KG1 (cell line): ENCODE data around the gene HASPIN.
"Not testable (repeated sequence)": the region's sequence is repeated elsewhere in the genome, so short reads cannot be mapped to it uniquely, and the experiment has no call there.

Experiments
- DNase-seq: peaks from one replicate; lab custom pipeline; 2025; lab: John Stamatoyannopoulos, UW

The HASPIN gene

DNA sequence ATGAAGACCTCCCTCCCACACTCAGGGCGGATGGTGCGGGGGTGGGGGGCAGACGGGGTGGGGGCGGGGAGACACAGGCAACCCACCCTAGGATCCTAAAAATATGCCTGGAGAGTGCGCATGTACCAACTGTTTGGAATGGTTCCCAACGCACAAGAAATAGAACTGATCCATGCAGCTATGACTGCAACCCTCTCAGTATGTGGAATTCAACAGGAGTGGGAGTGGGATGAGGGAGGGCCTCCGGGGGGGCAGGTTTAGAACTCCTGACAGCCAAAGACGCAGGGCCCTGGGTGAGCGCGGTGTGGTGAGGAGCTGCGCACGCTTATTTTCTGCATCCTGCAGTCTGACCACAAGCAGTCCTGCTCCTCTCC, 26.6 kb upstream of the HASPIN start:
- no peak for DNase-seq

DNA sequence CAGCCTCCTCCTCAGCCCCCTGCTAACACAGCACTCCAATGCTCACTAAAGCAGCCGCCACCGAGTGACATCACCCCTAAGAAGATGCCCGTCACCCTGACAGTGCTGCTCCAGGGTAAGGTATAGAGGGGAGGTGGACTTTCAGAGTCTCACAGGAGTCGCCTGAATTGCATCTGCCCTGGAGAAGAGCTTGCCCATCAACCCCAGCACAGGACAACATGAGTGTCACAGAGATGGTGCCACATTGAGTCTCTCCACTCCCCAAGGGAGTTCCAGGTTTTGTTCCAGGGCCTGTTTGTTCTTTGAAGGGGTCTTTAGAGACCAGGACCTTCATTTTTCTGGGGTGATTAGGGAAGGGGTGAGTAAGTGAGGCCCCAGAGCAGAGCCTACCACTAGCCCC, 25.6 kb upstream of the HASPIN start:
- no peak for DNase-seq

DNA sequence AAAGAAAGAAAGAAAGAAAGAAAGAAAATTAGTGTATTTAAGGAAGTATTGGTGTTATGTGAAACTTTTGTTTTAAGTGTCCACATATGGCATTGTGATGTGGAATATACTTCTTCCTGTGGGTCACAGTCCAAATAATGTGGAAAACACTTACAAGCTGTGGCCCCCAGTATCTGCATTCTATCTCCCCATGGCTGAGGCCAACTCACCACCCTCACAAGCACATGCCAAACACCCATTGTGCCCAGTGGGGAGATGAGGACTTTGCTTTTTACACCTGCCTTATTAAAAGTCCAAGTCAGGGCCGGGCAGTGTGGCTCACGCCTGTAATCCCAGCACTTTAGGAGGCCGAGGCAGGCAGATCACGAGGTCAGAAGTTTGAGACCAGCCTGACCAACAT, 23.8 kb upstream of the HASPIN start:
- no peak for DNase-seq

DNA sequence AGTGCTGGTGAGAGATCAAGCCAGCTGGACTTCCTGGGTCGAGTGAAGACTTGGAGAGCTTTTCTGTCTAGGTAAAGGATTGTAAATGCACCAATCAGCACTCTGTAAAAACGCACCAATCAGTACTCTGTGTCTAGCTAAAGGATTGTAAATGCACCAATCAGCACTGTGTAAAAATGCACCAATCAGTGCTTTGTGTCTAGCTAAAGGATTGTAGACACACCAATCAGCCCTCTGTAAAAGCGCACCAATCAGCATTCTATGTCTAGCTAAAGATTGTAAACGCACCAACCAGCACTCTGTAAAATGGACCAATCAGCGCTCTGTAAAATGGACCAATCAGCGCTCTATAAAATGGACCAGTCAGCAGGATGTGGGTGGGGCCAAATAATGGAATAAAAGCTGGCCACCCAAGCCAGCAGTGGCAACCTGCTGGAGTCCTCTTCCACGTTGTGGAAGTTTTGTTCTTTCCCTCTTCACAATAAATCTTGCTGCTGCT, 21.6 kb upstream of the HASPIN start:
- not testable (repeated sequence) for DNase-seq

DNA sequence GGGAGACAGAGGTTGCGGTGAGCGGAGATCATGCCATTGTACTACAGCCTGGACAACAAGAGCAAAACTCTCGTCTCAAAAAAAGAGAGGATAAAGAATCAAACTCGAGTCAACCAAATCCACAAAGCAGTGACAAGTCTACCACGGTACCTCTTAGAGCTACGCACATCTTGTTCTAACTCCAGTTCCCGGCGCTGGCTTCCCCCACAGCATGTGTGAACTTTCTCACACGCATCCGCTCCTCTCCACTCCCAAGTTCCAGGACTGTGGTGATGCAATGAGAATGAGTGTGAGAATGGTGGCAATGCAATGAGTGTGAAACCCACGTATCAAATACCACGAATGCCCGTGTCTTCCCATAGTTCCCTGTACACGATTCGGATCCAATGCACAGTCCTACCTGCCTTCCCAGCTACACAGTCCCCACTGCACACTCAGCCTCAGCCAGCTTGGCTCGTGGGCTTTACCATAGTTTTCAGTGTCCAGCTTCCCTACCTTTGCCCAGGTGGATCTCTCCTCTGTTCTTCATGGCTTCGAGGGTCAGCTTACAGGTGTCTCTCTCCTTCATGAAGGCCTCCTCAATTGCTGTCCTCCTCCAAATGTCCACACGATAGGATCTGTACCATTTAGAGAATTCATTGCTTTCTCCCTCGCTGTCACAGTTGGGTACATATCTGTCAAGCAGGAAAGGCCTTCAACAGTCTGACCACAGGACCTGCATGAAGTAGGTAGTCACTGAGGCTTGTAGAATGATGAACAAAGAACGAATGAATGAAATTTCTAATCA, 18.6 kb upstream of the HASPIN start:
- no peak for DNase-seq

DNA sequence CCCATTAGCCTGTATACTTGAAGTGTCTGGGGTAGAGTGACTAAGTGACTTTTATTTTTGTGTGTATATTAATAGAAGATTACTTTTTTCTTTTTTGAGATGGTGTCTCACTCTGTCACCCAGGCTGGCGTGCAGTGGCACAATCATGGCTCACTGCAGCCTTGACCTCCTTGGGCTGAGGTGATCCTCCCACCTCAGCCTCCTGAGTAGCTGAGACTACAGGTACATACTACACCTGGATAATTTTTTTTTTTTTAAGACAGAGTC, 18.1 kb upstream of the HASPIN start:
- DNase-seq = not testable (repeated sequence)

DNA sequence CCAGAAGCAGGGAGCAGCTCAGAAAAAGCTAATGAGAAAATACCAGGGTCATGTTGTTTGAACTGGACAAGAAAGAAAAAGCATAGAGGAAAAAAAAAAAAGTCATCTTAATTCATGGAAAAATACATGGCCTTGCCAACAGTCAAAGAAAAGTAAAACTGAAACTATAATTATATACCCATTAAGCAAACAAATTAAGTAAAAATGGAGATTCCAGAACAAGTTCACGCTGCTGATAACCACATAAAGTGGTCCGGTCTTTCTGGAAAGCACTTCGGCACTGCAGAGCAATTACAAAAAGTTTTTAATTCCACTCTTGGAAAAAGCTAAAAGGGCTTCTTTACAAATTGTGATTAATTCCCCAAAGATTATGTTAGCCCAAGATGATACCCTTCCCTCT, 15.3 kb upstream of the HASPIN start:
- no peak for DNase-seq

DNA sequence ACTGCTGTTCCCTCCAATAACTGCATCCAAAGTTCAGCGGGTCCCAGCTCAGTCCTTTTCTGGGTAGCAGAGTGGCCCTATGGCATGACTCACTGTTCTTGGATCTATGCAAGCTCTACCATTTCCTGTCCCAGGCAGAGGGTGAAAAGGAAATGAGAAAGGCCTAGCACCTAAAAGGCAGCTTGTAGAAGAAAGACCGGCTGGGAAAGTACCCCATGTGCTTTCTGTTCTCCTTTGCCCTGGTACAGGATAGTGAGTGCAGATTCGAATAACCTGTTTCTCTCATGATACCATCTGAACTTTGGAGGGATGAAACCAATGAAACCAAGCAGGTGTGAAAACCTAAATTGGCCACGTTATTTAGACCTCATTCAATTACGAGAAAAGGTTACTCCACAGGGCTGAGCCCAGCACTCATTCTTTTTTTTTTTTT, 12.7 kb upstream of the HASPIN start:
- no peak for DNase-seq

DNA sequence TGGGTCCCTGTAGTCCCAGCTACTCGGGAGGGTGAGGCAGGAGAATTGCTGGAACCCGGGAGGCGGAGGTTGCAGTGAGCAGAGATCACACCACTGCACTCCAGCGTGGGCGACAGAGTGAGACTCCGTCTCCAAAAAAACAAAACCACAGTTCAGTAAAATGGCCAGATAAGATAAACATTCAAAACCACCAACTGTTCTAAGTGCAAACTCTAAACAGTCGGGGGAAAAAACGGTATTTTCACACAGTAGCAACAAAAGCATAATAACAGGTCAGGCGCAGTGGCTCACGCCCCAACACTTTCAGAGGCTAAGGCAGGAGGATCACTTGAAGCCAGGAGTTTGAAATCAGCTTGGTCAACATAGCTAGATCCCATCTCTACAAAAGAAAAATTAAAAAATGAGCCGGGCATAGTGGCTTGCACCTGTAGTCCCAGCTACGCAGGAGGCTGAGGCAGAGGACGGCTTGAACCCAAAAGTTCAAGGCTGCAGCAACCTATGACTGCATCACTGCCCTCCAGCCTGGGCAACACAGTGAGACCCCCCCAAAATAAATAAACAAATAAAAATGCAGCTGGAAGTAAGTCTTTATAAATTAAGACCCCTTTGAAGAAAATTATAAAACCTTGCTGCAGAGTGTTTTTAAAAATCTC, 10.8 kb upstream of the HASPIN start:
- DNase-seq = no peak

DNA sequence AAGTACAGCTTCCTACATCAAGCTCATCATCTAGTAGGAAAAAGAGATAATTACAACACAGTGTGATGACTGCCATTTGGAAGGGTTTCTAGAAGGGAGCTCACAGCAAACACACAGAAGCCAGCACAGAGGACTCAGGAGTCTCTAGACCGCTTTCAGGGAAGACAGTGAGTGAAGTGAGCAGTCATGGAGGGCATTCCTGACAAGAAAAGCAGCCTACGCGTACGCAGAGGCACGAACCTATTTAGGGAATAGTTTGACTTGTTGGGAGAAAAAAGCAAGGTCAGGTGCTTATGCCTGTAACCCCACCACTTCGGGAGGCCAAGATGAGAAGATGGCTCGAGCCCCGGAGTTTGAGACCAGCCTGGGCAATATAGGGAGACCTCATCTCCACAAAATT, 8.4 kb upstream of the HASPIN start:
- DNase-seq = no peak

DNA sequence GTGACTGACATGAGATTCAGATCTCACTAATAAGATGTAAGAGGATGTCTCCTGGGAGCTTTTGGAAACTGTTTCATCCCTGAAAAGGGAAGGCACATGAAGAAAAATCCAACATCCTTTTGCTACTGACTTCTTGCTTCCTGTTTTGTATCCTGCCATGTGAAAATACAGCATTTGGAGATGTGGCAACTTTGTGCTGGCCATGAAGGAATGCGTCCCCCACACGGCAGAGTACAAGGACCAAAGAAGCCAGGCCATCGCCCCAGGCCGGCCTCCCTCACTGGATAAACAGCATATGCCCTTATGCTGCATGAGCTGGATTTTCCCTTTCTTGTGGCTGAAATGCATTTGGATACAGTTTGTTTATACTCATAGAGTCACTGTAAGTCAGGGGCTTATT, 5.5 kb upstream of the HASPIN start:
- no peak for DNase-seq

DNA sequence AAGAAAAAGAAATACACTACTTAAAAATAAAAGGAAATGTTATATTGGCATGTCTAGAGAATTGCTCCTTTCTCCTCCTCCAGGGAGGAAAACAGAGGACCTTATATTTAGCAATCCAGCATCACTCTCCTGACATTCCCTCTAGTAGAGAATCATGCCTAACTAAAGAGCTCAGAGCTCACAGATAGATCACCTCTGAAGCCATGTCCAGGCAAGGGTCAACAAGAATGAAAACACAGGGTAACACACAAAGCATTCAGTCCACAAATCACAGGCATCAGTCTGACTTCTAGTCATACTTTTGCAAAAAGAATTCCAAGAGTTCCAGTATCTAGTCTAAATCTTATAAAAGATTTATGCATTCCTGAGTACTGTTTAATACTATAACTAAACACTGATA, 4.4 kb upstream of the HASPIN start:
- no peak for DNase-seq

DNA sequence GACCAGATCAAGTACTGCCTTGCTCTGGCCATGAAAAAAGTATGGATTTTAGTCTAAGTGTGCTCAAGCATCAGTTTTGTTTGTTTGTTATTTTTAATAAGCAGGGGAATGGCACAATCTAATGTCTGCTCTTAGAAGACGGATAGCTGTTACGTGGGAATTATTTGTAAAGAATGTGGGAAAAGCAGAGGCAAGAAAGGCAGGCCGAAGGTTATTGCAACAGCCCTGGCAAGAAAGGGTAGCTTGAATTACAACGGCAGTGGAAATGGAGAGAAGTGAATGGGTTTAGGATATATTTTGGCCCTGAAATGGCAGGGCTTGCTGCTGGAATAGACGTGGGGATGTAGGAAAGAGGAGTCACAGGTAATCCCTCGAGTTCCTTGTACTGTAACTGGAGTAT, 987 bp upstream of the HASPIN start:
- no peak for DNase-seq

DNA sequence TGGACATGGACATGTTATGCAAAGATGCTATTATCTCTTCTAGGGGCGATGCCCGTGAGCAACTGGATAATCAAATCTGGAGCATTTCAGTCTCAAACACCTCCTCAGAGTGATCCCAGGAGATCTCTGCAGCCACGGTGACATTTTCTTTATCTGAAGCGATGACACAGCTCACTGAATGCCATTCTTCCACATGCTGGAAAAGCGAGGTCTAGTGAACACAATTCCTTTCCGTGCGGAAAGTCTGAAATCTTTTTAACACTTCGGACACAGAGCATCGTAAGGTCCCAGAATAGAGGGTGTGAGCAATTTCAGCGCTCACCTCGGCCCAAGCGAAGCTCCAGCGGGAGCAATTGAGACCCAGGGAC, 531 bp upstream of the HASPIN start:
- DNase-seq = no peak

DNA sequence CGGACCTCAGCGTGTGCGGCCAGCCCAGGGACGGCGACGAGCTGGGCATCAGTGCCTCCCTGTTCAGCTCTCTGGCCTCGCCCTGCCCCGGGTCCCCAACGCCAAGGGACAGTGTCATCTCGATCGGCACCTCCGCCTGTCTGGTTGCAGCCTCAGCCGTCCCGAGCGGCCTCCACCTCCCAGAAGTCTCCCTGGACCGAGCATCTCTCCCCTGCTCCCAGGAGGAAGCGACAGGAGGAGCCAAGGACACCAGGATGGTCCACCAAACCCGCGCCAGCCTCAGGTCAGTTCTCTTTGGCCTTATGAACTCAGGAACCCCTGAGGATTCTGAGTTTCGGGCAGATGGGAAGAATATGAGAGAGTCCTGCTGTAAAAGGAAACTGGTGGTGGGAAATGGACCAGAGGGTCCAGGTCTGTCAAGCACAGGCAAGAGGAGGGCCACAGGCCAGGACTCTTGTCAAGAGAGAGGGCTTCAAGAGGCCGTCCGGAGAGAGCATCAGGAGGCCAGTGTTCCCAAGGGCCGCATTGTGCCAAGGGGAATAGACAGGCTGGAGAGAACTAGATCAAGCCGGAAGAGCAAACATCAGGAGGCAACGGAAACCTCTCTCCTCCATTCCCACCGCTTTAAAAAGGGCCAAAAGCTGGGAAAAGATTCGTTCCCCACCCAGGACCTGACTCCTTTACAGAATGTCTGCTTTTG, 825 bp downstream of the HASPIN start:
- no peak for DNase-seq

DNA sequence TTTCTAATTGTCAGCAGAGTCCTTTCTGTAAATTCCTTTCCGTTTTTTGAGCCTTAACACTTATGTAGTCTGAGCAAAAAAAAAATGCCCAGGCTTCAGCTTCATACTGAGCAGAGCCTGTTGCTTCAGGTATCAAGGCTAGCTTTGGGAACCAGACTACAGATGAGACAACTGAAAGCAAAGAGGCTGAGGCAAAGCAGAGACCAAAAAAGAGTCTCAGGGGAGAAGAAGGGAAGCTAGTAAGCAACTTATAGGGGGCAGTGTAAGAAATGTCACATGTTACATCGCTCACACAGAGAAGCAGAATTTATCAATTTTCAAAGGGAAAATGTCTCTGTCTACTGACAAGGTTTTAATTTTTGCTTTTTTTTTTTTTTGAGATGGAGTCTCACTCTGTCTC, 3.3 kb downstream of the HASPIN start:
- no peak for DNase-seq

DNA sequence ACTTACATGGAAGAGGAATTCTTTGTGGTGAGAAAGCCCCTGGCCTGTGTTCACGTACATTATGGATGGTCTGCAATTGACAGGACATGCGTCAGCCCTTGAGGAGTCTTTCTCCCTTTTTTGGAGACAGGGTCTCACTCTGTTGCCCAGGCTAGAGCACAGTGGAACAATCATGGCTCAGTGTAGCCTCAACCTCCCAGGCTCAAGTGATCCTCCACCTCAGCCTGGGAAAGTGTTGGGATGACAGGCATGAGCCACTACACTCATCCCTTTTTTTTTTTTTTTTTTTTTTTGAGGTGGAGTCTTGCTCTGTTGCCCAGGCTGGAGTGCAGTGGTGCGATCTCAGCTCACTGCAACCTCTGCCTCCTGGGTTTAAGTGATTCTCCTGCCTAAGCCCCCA, 4.4 kb downstream of the HASPIN start:
- not testable (repeated sequence) for DNase-seq

DNA sequence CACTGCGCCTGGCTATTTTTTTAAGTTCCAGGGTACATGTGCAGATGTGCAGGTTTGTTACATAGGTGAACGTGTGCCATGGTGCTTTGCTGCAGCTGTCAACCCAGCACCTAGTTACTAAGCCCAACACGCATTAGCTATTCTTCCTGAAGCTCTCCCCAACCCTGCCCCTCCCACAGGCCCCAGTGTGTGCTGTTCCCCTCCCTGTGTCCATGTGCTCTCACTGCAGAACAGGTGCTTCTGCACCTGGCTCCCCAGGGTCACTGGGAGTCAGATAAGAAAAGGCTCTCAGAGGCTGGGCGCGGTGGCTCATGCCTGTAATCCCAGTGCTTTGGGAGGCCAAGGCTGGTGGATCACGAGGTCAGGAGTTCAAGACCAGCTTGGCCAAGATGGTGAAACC, 6.2 kb downstream of the HASPIN start:
- no peak for DNase-seq

DNA sequence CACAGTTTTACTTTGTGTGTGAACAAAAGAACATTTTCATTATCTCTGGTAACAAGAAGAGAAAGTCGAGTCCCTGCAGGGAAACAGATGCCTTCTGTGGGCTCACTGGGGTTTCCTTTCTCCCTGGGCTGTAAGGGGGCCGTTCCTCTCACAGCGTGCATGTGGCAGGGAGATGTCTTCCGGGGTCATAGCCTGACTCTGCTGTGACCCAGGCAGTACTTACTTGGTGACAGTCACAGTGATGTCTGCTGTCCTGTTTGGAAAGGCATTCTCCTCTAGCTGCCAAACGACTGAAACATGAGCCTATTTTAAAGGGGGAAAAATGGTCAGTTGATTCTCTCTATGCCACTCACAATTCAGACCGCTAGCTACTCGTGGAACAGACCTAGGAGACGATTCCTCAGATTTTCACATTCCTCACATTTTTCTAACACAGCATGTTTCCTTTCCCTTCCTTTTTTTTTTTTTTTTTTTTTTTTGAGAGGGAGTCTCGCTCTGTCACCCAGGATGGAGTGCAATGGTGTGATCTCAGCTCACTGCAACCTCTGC, 7.3 kb downstream of the HASPIN start:
- no peak for DNase-seq

DNA sequence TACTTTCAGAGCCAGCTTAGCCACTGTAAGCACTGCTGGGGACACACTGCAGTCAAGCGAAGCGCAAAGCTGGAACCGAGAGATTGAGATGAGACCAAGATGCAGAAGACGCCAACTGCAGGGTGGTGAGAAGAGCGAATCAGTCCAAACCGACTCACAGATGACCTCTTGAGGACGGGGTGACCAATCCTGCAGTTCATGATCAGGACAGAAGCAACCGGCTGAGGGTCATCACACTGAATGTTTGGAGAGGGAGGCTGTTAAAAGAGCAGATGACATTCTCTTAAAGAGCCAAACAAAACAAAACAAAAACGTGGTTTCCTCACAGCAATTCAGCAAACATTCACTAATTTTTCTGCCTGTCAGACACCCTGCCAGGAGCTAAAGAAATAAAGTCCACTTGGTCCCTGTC, 8.5 kb downstream of the HASPIN start:
- no peak for DNase-seq

DNA sequence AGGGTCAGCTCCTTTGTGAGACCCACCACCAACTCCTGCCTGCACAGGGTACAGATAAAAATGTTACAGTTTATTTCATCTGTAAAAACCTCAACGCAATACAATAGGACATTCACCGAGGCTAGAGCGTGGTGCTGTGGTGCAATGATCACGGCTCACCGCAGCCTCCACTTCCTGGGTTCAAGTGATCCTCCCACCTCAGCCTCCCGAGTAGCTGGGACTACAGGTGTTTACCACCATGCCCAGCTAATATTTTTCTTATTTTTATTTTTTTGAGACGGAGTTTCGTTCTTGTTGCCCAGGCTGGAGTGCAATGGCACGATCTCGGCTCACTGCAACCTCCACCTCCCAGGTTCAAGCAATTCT, 11.2 kb downstream of the HASPIN start:
- DNase-seq = not testable (repeated sequence)

DNA sequence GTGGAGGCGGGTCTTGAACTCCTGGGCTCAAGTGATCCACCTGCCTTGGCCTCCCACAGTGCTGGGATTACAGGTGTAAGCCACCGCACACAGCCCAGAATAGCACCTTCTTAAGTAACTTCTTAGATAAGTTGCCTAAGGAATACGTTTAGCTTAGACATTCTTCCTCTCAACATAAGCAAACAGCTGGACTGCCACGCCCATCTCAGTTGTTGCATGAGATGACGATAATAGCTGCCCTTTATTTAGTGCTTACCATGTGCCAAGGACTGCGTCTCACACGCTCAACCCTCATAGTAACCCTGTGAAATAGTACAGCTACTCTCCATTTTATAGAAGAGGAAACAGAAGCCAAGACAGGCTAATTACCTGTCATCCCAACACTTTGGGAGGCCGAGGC, 11.8 kb downstream of the HASPIN start:
- DNase-seq = no peak
